Measurements from ENCODE around the gene ADORA2A. TPM values are rescaled to one million over a fixed set of nuclear protein-coding genes. Genes with fewer than 3 reads are reported as not detected.

The ADORA2A gene
- total RNA-seq, 1 experiment from 2014 or later, result 3.6 TPM

- ATAC-seq (no peak), DNase-seq (ENCODE audit: low read depth, low spot score) (no peak)
- Histone ChIP-seq H3K9ac (ENCODE audit: low read length) (no peak overlapping the region), H3K27ac (ENCODE audit: low read depth, low read length) (no peak overlapping the region), H3K27me3 (ENCODE audit: insufficient read depth, low read length) (no peaks in the 10 kb centered on the region), H3K4me3 (replicated peaks in 1 of 2; ENCODE audit: low read depth in 1 of 2, low read length in 2 of 2) (no peak overlapping the region), H3K36me3 (ENCODE audit: control insufficient read depth in 1 of 2, insufficient read depth in 2 of 2, low read length in 2 of 2) (peaks cover 0 to 2% of the 10 kb centered on the region in 2 experiments; a peak in 2 of 4 replicates), H3K9me2 (ENCODE audit: insufficient read depth) (no peaks in the 10 kb centered on the region), H2AFZ (ENCODE audit: low read depth, low read length, poor library complexity, severe bottlenecking) (no peak overlapping the region), H3K9me3 (ENCODE audit: control insufficient read depth in 1 of 2, insufficient read depth in 1 of 2, low read depth in 1 of 2, low read length in 2 of 2) (no peaks in the 10 kb centered on the region), H3K4me2 (ENCODE audit: low read length) (no peak overlapping the region), H4K20me1 (ENCODE audit: insufficient read depth) (no peaks in the 10 kb centered on the region), H3K4me1 (ENCODE audit: control insufficient read depth in 1 of 2, insufficient read depth in 2 of 2, low read length in 2 of 2) (peaks cover 0 to 4% of the 10 kb centered on the region in 2 experiments; a peak in 2 of 4 replicates), H3K79me2 (ENCODE audit: insufficient read depth, low read length) (no peaks in the 10 kb centered on the region)
- ChIA-PET CTCF (interaction anchor here (3.7 to 5.2 kb wide), 2 partner anchors 83 to 101 kb away, joined by 23 to 30 read pairs; no protein-coding TSS in a partner anchor), RAD21 (ENCODE audit: low non-redundant PET in 1 of 2, low total read pairs in 2 of 2, uncharacterized antibody in 2 of 2, unreplicated experiment in 2 of 2) (interaction anchor here in 1 of 2 experiments (0.5 kb wide), 1 partner anchor 92 kb away, joined by 3 read pairs; no protein-coding TSS in a partner anchor), POLR2A (no interaction called here)
- no TSS peak for BruUV-seq (replicated peaks)
- intact Hi-C loops (cut with micrococcal nuclease), result no loop called here
- TF ChIP-seq EGR1 (IDR thresholded peaks at IDR 0.05; ENCODE audit: low read depth) (no peak), MAX (IDR thresholded peaks at IDR 0.05) (no peak), ELF1 (IDR thresholded peaks at IDR 0.05; ENCODE audit: borderline replicate concordance, low read depth) (no peak), TCF7L2 (IDR thresholded peaks at IDR 0.05; ENCODE audit: borderline replicate concordance, extremely low read depth, insufficient read depth, insufficient read length) (no peak), SRF (IDR thresholded peaks at IDR 0.05; ENCODE audit: low read depth) (no peak), REST (IDR thresholded peaks at IDR 0.05; ENCODE audit: low read depth) (no peak), EZH2phosphoT487 (IDR thresholded peaks at IDR 0.05; ENCODE audit: borderline replicate concordance) (no peak), CBX3 (IDR thresholded peaks at IDR 0.05; ENCODE audit: low read depth) (no peak), CTCF (IDR thresholded peaks at IDR 0.05 in 2 of 3, conservative IDR thresholded peaks at IDR 0.05 in 1 of 3; ENCODE audit: borderline replicate concordance in 1 of 3, insufficient read depth in 1 of 3, low read depth in 2 of 3, low read length in 2 of 3) (no peak)
These were observed 7.1 kb upstream of the ADORA2A start for GRCh38 chr22:24420072-24420976.
